Fibroblast of skin of right biceps (primary cell): ENCODE measurements around the gene HSD3B7.
"Not testable (repeated sequence)": the region's sequence is repeated elsewhere in the genome, so short reads cannot be mapped to it uniquely, and the experiment has no call there.

ENCODE experiments used
- DNase-seq: peaks from one replicate; pipeline ENCODE4 v3.0.0-alpha.2; 2013

HSD3B7 gene

DNA sequence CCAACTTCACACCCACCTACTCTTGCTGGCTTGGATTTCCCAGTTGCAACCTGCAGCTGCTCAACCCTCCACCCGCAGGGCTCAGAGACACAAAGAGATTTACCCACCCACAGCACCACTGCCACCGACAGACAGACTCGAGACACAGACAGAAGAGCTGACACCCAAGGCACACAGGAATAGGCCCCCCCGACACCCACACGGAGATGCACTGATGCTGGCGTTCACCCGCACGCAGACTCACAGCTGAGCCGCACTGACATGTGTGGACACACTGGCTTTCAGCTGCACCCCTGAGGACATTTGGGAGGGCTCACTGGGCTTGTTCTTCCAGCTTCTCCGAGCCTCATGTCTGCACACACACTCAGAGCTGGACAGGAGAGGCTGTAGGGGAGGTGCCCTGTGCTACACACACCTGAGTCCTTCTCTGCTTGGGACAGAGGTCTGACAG, 17.3 kb downstream of the HSD3B7 start:
- no peak for DNase-seq

DNA sequence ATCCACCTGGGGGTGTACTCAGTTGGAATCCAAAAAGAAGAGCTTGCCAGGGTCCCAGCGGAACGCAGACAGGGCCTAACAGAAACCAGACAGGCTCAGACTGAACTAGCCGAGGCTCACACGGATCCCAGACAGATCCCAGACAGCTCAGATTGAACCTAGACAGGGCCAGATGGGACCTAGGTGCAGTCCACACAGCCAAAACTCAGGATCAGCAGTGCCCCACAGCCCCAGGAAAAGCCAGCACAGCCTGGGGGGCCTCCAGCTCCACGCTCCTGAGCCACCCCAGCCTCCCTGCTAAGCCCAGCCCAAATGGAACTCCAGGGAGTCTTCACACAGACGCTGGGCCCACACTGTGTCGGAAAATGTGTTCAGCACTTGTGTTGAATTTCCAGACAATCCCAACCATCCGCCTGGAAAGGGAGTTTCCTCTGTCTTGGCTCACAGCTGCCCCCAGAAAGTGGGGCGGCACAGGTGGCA, 17.9 kb downstream of the HSD3B7 start:
- no peak for DNase-seq

DNA sequence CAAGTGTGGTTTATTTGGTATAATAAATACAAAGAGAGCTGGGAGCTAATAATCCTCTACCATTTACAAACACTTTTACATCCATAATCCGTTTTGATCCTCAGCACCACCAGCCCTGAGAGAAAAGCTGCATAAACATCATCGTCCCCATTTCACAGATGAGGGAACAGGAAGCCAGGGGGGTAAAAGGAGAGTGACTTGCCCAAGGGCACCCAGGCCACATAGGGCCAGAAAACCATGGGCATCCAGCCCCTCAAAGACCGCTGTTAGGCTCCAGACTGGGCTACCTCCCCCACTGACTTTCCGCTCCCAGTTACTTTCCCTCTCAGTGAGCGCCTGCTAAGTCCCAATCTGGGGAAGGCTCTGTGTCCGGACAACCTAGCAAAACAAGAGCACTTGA, 18.7 kb downstream of the HSD3B7 start:
- no peak for DNase-seq

DNA sequence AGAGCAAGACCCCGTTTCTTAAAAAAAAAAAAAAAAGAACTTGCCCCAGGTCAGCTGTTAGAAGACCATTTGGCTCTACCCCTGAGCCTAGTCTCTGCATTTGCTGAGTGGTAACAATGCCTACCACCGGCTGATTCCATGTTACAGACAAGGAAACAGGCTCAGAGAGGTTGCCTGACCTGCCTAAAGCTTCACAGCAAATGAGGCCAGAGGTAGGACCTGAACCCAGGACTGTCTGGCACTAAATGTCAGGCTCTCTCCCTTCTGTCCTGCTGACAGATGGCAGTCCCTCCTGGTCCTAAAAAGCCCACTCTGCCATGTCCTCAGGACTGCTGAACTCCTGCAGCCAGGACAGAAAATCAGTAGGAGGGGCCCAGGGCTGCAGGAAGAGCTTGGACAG, 19.7 kb downstream of the HSD3B7 start:
- no peak for DNase-seq

DNA sequence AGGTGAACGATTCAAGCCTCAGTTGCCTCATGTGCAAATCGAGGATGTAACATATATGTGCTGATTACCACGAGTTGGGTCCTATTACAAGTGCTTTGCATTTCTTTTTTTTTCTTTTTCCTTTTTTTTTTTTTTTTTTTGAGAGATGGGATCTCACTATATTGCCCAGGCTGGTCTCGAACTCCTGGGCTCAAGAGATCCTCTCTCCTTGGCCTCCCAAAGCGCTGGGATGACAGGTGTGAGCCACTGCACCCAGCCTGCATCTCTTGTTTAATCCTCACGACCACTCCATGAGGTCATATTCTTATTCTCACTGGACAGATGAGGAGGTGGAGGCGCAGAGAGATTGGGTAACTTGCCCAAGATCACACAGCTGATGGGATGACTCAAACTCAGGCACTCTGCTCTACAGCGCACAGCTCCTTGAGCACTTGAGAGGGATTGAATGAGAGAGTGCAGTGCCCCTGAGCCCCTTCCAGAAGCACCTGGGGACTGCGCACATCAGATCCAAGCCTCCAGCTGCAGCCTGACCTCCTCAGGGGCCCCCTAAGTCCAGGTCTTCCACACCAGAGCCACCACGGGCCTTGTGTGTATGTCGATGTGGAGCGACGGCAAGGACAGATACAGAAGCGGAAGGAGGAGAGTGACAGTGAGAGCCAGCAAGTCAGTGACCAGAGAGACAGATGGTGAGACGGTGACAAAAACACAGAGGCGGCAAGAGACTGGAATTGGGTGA, 20.5 kb downstream of the HSD3B7 start:
- no peak for DNase-seq

DNA sequence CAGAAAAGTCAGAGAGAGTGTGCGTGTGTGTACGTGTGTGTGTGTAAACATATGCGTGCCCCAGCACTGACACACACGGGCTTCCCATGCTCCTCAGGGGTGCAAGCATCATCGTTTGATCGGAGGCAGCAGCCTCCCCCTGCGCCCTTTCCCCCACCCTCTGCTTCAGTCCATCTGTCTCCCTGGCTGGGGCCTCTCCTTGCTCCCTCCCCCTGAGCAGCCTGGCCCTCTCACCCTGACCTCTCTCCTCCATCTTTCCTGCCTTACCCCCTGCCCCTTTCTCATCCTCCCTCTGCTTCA, 21.0 kb downstream of the HSD3B7 start:
- peak; percentile 36 for DNase-seq

DNA sequence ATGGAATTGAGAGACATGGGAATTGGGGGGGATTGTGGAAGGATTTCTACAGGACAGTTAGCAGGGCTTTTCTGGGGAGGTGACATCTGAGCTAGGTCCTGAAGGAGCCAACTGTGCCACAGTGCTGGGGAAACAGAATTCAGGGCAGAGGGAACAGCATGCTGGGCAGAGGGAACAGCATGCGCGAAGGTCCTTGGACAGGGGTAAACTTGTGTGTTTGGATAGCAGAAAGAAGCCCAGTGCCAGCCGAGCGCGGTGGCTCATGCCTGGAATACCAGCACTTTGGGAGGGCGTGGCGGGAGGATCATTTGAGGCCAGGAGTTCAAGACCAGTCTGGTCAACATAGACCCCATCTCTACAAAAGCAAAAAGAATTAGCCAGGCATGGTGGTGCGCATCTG, 21.6 kb downstream of the HSD3B7 start:
- no peak for DNase-seq

DNA sequence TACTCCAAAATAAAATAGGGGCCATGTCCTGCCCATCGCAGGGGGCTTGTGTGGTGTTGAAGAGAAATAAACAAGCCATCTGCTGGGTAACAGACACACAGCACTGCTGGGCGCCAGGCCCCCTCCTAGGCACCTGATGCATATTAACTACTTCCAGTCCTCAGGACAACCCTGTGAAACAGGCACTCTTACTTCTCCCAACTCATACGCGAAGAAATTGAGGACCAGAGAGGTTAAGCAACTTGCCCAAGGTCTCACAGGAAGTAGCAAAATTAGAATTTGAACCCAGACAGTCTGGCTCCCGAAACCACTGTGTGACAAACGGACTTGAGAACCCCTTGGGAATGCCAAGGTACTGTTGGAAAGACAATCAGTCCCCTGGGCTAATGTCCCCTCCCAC, 22.7 kb downstream of the HSD3B7 start:
- DNase-seq = no peak

DNA sequence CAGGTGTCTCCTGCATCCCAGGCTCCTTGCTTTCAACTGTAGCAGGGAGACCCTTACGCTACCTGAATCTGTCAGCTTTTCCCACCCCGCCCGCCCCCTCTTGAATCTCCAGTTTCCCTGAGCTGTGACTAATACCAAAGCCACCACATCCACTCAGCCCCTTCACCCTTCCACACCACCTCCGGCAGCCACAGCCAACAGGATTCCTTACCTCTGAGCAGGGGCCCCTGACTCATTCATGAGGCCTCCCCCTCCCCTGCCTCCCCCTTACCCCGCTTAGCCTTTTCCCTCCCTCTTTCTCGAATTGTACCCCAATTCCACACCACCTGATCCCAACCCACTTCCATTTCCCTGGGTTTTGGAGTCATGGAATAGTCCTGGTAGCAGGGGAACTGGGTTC, 23.1 kb downstream of the HSD3B7 start:
- peak; percentile 91 for DNase-seq

DNA sequence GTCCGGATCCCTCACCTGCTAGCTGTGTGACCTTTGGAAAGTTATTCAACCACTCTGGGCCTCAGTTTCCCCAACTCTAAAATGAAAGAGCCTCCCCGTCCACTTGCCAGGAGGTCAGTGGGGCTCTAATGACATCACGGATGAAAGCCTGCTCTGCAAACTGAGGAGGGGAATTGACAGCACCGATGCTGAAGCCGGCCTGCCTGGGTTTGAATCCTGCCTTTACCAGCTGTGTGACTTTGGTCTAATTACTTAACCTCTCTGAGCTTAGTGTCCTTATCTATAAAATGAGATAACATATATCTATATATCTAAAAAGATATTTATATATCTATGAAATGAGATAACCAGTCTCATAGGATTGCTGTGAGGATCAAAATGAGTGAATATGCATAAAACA, 23.5 kb downstream of the HSD3B7 start:
- no peak for DNase-seq

DNA sequence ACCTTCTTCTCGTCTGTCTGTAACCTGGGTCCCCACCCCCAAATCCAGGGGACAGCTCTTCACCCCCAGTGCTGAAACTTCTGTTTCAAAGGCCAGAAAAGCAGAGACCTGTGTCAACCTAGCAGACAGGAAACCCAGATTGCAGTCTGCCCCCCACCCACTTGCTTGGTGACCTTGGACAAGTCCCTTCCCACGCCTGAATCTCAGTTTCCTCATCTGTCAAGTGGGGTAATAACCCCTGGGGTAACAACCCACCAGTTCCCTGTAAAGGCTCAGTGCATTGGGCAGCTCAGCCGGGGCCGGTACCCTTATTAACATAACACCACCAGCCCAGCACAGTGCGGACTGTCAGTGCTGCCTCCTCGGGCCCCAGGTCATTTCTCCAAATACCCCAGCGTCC, 24.1 kb downstream of the HSD3B7 start:
- no peak for DNase-seq

DNA sequence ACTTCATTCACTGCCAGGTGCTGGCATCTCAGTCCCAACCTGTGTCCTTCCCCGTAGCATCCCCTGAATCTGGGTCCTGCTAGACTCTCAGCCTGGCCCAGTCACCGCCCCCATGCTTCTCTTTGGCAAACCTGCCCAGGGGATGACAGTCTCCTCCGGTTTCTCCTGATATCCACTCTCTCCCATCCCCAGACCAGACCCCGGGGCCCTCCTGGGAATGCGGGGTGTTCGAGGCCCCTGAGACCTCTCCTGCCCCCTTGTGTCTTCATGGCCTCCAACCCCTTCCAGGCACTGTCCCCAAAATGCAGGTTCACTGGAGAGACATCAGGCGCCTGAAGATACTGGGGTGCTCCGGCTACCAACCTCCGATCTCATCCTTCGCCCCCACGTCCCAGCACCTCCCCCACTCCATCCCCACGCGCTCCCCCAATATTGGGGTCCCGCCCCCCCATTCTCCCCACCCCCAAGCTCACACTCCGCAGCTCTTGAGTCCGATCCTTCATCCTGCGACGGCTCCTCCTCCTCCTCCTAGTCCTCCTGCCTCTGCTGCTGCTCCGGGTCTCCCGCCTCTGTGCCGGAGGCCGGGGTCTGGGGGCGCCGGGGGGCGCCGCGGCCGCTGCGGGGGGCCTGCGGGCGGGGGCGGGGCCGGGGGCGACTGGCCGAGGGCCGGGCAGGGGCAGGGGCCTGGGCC, 25.0 kb downstream of the HSD3B7 start:
- no peak for DNase-seq

DNA sequence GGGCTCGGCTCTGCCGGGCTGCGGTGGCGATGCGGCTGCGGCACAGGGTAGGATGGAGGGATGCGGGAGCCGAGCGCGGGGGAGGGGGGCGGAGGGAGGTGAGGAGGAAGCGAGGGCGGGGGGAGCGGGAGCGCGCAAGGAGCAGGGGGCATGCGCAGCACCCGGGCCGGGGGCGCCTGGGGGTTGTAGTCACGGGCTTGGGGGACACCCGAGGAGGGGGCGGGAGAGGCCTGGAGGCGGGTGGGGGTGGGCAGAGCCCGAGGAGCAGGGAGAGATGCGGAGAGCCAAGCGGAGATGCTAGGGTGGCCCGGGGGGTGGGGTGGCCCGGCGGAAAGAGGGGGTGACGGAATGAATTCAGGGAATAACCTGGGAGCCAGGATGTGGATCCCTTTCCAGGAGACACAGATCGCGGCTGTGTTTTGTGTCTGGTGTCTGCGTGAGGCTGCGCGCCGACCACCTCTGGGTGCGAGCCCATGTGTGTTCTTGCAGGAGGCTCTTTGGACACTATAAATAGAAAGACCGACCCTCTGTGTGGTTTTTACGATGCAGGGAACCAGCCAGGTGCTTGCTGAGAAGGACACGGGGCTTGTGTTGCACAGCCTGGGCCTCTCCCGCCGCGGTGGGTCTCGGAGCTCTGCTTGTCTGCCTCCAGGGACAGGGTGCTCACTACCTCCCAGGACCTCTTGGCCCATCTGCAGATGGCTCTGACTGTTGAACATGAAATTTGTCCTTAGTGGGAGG, 25.7 kb downstream of the HSD3B7 start, which contains the start of gene STX1B:
STX1B (minus strand) TSS at position 54 of the 741 bp plus-strand sequence. CDS start 242 bp downstream, outside the sequence.
- peak; percentile 58 for DNase-seq

DNA sequence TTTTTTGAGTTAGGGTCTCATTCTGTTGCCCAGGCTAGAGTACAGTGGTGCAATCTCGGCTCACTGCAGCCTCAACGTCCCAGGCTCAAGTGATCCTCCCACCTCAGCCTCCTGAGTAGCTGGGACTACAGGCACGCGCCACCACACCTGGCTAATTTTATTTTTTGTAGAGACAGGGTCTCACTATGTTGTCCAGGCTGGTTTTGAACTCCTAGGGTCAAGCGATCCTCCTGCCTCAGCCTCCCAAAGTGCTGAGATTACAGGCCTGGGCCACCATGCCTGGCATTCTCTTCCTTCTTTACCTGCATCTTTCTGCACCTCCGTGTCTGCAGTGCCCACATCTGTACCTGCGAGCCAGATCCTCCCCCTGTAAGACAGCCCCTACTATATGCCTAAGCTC, 26.8 kb downstream of the HSD3B7 start:
- DNase-seq = not testable (repeated sequence)

DNA sequence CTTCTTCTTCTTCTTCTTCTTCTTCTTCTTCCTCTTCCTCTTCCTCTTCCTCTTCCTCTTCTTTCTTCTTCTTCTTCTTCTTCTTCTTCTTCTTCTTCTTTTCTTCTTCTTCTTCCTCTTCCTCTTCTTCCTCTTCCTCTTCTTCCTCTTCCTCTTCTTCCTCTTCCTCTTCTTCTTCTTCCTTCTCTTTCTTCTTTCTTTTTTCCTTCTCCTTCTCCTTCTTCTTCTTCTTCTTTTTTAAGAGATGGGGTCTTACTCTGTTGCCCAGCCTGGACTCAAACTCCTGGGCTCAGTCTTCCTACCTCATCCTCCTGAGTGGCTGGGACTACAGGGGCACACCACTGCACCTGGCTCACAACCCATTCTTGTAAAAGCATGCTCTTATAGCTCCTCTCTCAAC, 28.3 kb downstream of the HSD3B7 start:
- DNase-seq = not testable (repeated sequence)

DNA sequence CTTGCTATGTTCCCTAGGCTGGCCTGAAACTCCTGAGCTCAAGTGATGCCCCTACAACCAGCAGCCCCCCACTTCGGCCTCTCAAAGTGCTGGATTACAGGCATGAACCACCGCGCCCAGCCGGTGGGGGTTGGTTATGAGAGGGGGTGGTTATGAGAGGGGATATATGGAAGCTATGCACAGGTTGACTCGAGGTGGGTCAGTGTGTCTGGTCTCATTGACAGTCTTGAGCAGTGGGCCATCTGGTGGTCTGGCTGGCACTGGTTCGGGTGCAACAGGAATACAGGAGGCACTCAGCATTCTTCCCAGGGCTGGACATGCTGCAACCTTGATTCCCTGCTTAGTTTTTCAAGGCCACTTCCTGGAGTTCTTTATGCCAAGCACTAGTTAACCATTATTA, 31.0 kb downstream of the HSD3B7 start:
- peak; percentile 7 for DNase-seq

DNA sequence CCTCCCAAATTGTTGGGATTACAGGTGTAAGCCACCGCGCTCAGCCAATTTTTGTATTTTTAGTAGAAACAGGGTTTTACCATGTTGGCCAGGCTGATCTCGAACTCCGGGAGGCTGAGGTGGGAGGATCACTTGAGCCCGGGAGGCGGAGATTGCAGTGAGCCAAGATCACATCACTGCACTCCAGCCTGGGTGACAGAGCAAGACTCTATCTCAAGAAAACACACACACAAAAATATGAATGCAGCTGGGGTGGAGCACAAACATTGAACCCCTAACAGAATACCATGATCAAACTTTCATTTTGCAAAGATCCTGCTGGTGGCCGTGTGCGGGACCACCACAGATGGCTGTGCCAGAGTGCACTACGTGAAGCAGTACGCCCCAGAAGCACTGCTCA, 32.7 kb downstream of the HSD3B7 start:
- not testable (repeated sequence) for DNase-seq

DNA sequence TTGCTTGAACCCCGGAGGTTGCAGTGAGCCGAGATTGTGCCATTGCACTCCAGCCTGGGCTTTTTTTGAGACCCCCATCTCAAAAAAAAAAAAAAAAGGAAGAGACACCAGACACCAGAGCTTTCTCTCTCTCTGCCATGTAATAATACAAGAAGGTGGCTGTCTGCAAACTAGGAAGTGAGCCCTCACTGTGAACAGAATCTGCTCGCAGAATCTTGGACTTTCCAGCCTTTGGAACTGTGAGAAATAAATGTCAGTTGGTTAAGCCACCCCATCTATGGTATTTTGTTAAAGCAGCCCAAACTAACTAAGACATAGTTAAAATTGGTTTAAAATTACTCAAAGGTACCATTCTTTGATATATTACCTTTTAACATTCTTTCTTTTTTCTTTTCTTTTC, 35.5 kb downstream of the HSD3B7 start:
- DNase-seq = no peak

DNA sequence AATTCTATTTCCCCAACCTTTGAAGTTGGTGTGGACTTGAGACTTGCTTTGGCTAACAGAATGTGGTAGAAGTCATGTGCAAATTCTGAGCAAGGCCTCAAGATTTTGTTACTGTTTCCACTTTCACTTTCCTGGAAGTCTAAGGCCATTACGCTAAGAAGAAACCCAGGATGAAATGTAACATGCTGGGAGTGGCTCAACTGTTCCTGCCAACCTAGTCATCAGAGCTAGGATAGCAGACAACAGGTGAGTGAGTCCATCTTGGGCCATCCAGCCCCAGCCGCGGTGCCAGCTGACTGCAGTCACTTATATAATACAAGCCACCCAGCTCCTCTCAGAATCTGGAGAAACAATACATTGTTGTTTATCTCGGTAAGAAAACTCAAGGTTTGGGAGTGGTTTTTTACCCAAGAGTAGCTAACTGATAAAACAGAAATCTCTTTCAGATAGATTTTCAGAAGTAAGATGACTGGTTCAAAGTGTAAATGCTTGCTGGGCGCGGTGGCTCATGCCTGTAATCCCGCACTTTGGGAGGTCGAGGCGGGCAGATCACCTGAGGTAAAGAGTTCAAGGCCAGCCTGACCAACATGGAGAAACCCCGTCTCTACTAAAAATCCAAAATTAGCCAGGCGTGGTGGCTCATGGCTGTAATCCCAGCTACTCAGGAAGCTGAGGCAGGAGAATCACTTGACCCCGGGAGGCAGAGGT, 37.7 kb downstream of the HSD3B7 start:
- DNase-seq = no peak

DNA sequence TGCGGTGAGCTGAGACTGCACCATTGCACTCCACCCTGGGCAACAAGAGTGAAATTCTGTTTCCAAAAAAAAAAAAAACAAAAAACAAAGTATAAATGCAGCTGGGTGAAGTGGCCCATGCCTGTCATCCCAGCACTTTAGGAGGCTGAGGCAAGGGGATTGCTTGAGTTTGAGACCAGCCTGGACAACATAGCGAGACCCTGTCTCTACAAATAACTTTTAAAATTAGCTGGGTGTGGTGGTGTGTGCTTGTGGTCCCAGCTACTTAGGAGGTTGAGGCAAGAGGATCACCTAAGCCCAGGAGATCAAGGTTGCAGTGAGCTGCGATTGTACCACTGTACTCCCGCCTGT, 38.2 kb downstream of the HSD3B7 start:
- DNase-seq = no peak

DNA sequence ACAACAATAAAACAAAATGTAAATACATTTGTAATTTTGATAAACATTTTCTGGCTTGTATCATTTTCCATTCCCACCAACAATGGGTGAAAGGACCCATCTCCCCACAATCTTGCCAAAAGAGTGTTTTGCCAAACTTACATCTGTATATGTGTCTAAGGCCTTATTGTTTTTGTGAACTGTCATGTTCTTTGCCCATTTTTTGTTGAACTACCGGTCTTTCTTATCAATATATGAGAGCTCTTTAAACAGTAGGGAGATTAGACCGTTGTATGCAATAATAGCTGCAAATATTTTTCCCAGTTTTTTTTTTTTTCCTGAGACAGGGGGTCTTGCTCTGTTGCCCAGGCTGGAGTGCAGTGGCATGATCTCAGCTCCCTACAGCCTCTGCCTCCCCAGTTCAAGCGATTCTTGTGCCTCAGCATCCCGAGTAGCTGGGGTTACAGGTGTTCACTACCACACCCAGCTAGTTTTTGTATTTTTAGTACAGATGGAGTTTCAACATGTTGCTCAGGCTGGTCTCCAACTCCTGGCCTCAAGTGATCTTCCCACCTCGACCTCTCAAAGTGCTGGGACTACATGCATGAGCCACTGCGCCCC, 38.7 kb downstream of the HSD3B7 start:
- DNase-seq = no peak

DNA sequence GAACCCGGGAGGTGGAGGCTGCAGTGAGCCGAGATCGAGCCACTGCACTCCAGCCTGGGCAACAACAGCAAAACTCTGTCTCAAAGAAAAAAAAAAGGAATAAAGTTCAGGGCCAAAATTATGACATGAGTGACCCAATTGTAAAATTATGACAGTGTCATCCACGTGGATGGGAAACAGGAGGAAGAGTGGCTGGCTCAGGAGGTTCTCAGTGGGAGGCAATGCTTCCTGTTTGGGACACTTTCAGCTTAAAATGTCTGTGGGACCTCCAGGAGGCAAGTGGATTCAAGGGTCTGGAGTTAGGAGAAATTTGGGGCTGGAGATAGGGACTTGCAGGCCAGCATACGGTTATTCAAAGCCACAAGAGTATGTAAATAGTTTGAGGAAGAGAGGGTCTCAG, 40.3 kb downstream of the HSD3B7 start:
- no peak for DNase-seq

DNA sequence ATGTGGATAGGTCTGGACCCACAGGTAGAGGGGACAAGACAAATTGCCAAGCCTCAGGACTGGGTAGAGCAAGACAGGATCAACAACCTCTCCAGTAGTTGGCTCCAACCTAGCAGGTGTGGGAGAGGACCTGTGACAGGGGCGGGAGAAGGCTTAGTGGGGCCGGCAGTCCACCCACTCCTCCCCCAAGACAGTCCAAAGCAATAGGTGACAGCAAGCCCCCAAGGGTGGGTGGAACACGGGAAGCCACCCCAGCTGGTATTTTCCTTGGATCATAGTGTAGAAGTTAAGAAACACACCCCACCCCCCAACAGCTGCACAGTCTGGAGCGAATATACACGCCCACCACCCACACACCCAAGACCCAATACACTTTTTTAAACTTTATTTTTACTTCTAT, 44.3 kb downstream of the HSD3B7 start:
- DNase-seq = no peak
